Measurements from ENCODE around the gene PRR12.

DNA sequence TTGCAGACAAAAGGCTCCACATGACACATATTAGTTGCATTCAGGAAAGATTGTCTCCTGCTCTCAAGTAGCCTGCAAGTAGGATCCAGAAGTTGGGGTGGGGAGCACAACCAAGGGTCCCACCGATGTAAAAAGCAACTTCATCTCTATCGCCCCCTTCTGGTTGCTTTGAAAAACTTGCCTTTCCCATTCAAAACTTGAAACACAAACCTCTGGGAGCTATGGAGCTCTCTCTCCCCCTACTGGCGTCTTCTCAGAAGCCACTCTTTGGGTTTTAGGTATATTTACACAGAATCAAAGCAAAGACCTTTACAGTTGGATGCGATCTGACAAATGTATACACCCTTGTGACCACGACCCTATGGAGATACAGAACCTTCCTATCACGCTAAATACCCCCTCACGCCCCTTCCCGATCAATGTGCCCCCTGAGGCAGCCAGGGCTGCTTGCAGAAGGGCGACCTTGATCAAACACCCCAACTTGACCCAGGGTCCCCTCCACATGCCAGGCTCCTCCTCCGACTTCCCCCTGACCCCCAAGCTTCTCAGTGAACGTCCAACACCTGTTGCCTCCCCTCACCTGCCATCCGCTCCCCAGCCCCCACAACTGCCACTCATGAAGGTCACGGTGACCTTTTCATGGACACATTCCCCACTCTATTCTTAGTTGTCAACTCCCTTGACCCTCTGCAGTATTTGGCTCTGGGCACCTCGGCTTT, 20.7 kb upstream of the PRR12 start:
- TF ChIP-seq CTCF (optimal IDR thresholded peaks at IDR 0.05 in 1 of 3, IDR thresholded peaks at IDR 0.05 in 1 of 3, conservative IDR thresholded peaks at IDR 0.05 in 1 of 3; ENCODE audit: extremely low read depth in 1 of 3, insufficient read depth in 2 of 3, low read length in 3 of 3) = peak; percentile 72 to 99 (median 98)
- no peak for TF ChIP-seq EZH2 (IDR thresholded peaks at IDR 0.05; ENCODE audit: low read length)

All from keratinocyte (primary cell).